ENCODE data around the gene HOXC9. TPM values are rescaled to one million over a fixed set of nuclear protein-coding genes. Genes with fewer than 3 reads are reported as not detected.

HOXC9 gene
- total and polyA plus RNA-seq, 3 experiments from 2014 or later, result not detected

DNA sequence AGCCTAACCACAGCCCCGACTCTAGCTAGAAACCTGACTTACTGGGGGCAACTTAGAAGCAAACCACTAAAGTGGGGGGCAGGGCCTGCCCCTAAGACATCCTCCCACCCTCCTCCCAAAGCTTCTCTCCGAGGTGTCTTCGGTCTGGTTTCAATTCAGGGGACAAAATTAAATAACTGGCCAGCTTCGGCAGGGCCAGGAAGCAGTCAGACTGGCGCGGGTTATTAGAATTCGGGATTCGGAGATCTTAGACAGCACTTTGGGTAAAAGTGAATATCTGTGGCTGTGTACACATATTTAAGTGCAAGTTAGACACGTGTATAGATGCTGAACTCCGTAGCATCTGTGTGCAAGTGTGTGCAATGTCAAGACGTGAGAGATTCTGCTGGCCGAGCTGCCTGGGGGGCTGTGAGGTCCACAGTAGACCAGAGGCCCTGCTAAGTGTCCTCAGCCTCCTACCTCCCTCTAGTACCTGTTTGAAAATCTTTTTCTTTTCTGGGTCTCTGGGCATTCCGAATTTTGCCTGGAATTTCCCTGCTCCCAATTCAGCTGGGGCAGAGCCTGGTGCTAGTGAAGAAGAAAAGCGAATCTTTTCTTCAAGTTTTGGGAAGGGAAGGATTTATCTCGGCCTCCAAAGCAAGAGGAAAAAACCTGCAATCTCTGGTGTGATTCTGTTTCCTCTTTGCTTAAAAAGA lies 19.0 kb upstream of the HOXC9 start:
- no peak overlapping the region for H3K27ac ChIP-seq (ENCODE audit: low read depth, low read length)

DNA sequence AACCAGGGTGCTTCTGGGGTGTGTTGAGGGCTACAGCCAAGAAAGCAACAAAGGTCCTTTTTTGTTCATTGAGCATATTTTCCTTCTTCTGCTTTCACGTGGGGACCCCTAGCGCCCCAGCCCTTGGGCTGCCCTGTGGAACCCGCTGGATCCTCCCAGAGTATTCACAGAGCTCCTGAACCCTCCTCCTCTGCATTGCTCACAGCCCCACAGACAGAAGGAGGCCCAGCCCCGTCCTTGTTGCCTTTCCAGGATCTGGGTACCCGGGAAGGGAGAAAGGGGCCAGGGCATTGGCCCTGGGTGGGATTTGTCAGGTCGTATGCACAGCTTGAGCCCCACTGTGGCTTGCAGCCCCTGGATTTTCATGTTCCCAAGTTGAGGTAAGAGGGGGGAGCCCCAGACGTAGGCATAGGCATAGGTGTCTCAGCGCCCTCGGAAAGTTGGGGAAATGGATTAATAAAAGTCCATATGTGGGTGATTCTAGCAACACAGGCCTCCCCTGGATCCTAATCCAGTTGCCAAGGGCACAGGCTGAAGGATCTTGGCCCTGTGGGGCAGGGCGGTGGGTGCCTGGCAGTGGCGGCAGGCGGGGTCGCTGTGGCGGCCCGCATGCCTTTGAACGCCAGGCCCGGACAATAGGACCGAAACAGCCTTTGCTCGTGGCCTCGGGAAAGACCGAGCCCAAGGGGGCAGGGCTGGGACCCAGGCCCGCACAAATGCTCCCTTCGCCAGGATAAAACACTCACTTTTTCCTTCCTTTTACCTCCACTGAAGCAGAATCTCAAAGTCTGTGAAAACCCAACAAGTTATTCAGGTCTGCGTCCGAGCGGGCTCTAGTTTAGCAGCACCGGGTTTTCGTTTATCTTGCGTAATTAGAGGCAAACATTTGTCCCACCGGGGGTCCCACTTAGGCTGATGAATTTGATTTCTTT lies 18.1 kb upstream of the HOXC9 start:
- DNase-seq, result no peak
- Histone ChIP-seq H3K27ac (ENCODE audit: low read depth, low read length) (no peak overlapping the region), H3K4me1 (ENCODE audit: insufficient read depth, low read length) (peaks cover 16% of the 10 kb centered on the region), H3K36me3 (ENCODE audit: insufficient read depth, low read length) (no peaks in the 10 kb centered on the region), H3K9me3 (ENCODE audit: low read length) (no peaks in the 10 kb centered on the region), H3K27me3 (ENCODE audit: insufficient read depth, low read length, poor library complexity, severe bottlenecking) (peaks cover 87% of the 10 kb centered on the region), H3K4me3 (ENCODE audit: low read length) (no peak overlapping the region)
- Mint-ChIP-seq H3K9me3 (peaks cover 0 to 14% (median 0%) of the 10 kb centered on the region in 5 donors), H3K4me3 (peak overlapping the region in 1 of 7 donors; percentile 54), H3K27me3 (peaks cover 87 to 94% of the 10 kb centered on the region in 2 donors), H3K27ac (peak overlapping the region in 2 of 8 donors; percentile 26 to 77), H3K4me1 (peaks cover 24 to 40% (median 26%) of the 10 kb centered on the region in 3 donors), H3K36me3 (no peaks in the 10 kb centered on the region)
- CTCF ChIA-PET, result interaction anchor here (1.5 kb wide), 1 partner anchor 24 kb away, joined by 3 read pairs; no protein-coding TSS in a partner anchor
- POLR2A ChIA-PET, result no interaction called here

More for the DNA sequence above, 19.0 kb upstream of the HOXC9 start:
- Histone ChIP-seq H3K9me3 (ENCODE audit: low read length) (no peaks in the 10 kb centered on the region), H3K27me3 (ENCODE audit: insufficient read depth, low read length, poor library complexity, severe bottlenecking) (peaks cover 88% of the 10 kb centered on the region), H3K36me3 (ENCODE audit: insufficient read depth, low read length) (no peaks in the 10 kb centered on the region), H3K4me3 (ENCODE audit: low read length) (no peak overlapping the region), H3K4me1 (ENCODE audit: insufficient read depth, low read length) (peaks cover 11% of the 10 kb centered on the region)
- Mint-ChIP-seq H3K36me3 (no peaks in the 10 kb centered on the region), H3K9me3 (peaks cover 0 to 16% (median 0%) of the 10 kb centered on the region in 5 donors), H3K27ac (peak overlapping the region in 1 of 8 donors; percentile 38), H3K4me3 (peak overlapping the region in 1 of 7 donors; percentile 48), H3K27me3 (peaks cover 89 to 94% of the 10 kb centered on the region in 2 donors), H3K4me1 (peaks cover 18 to 31% (median 21%) of the 10 kb centered on the region in 3 donors)
- ChIA-PET CTCF (interaction anchor here (1.5 kb wide), 1 partner anchor 25 kb away, joined by 3 read pairs; no protein-coding TSS in a partner anchor), POLR2A (interaction anchor here (1.2 kb wide), 1 partner anchor 9 kb away, joined by 3 read pairs; no protein-coding TSS in a partner anchor)
- DNase-seq, result no peak

DNA sequence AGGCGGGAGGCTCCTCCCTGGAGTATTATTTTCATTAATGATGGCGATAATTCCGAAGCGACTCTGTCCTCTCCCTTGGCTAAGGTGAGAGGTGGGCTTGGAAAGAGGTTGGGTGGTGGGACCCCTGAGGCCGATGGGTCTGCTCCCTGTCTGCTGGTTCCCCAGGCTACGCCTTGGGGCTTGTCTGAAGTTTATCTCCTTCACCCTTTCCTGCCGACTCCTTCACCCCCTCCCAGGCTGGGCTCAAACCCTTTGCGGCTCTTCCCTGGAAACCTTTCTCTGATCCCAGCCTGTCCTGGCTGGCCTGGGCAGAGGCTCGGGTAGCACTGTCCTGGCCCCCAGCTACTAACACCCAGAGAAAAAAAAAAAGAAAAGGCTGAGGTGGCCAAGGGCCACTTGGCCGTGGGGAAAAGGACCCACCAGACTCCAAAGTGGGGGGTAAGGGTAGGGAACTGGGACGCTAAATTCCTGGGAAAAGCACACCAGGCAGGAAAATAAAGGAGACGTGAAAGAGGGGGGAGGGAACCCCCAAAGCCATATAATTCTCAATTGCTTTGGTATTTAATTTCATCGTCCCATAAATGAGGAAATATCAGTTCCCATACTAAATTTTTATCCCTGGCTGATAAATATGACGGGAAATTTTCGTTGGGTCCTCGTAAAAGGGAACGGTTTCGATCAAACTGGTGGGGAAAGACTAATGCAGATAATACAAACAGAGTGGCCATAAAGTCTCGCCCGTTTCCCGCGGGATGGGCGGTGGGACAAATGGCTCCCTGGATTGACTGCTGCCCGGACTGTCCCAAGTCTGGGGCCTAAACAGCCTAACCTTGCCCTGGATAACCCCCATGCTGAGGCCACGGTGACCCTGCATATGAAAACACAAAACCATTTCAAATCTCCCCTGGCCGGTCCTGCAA lies 17.1 kb upstream of the HOXC9 start:
- H3K4me1 Mint-ChIP-seq, result peaks cover 25 to 37% (median 26%) of the 10 kb centered on the region in 3 donors
- peak overlapping the region in 3 of 8 donors; percentile 54 to 77 (median 62) for H3K27ac Mint-ChIP-seq
- CTCF ChIA-PET, result no interaction called here
- POLR2A ChIA-PET, result no interaction called here
- H3K9me3 Mint-ChIP-seq, result peaks cover 0 to 11% (median 0%) of the 10 kb centered on the region in 5 donors
- H3K4me1 ChIP-seq (ENCODE audit: insufficient read depth, low read length), result peaks cover 16% of the 10 kb centered on the region
- no peak for DNase-seq
- H3K4me3 ChIP-seq (ENCODE audit: low read length), result no peak overlapping the region
- H3K36me3 ChIP-seq (ENCODE audit: insufficient read depth, low read length), result no peaks in the 10 kb centered on the region
- no peaks in the 10 kb centered on the region for H3K9me3 ChIP-seq (ENCODE audit: low read length)
- no peaks in the 10 kb centered on the region for H3K36me3 Mint-ChIP-seq
- H3K27me3 Mint-ChIP-seq, result peaks cover 88 to 94% of the 10 kb centered on the region in 2 donors
- H3K4me3 Mint-ChIP-seq, result peak overlapping the region in 5 of 7 donors; percentile 6 to 72 (median 21)
- no peak overlapping the region for H3K27ac ChIP-seq (ENCODE audit: low read depth, low read length)
- H3K27me3 ChIP-seq (ENCODE audit: insufficient read depth, low read length, poor library complexity, severe bottlenecking), result peaks cover 87% of the 10 kb centered on the region

DNA sequence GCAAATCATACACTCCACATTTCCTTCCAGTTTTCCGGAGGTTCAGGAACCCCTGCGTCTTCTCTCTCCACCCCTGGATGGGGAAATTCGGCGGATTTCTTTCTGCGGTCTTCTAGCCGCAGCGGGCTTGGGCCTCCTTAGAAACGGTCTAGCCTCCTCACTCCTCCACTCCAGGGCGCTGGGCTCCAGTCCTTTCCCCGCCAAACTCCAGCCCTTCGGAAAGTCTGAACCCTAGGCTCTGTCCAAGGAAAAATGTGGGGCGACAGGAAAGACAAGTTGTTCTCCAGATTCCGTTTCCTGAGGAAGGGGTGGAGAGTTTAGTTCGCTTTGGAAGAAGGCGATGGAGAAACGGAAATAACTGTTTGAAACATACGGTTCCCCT lies 16.4 kb upstream of the HOXC9 start:
- peaks cover 16% of the 10 kb centered on the region for H3K4me1 ChIP-seq (ENCODE audit: insufficient read depth, low read length)
- Mint-ChIP-seq H3K27ac (peak overlapping the region in 2 of 8 donors; percentile 62 to 77), H3K9me3 (peaks cover 0 to 11% (median 0%) of the 10 kb centered on the region in 5 donors), H3K4me1 (peaks cover 22 to 35% (median 25%) of the 10 kb centered on the region in 3 donors), H3K36me3 (no peaks in the 10 kb centered on the region), H3K27me3 (peaks cover 93 to 94% of the 10 kb centered on the region in 2 donors), H3K4me3 (peak overlapping the region in 4 of 7 donors; percentile 4 to 72 (median 34))
- no peaks in the 10 kb centered on the region for H3K36me3 ChIP-seq (ENCODE audit: insufficient read depth, low read length)
- H3K27ac ChIP-seq (ENCODE audit: low read depth, low read length), result no peak overlapping the region
- H3K27me3 ChIP-seq (ENCODE audit: insufficient read depth, low read length, poor library complexity, severe bottlenecking), result peaks cover 89% of the 10 kb centered on the region
- H3K9me3 ChIP-seq (ENCODE audit: low read length), result no peaks in the 10 kb centered on the region
- H3K4me3 ChIP-seq (ENCODE audit: low read length), result no peak overlapping the region
- POLR2A ChIA-PET, result no interaction called here
- CTCF ChIA-PET, result no interaction called here
- DNase-seq, result no peak

DNA sequence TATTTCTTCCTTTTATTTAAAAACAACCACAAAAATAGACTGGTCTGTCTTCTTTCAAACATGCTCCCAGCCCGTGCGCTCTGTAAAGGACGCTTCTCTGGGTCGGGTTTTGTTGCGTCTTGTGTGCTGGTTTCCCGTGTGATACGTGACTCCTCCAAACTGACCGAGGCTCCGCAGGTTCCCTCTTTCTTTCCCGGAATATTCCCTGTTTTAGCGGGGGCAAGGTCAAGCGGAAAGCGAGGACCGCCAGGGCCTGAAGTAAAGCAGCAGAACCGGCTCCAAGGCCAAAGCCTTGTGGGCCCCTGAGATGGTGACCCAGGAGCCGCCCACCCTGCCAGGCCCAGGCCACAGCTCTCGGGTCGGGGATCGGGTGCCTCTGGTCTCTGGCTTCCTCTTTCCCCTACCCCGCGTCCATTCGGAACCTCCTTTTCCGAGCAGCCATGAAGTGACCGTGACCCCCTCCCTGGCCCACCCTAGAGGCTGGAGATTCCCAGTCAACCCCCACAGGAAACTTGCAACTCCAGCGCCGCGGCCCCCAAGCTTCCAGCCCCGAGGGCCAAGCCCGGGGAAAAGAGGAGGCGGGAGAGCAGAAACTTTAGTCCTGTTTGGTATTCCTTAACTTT lies 15.9 kb upstream of the HOXC9 start:
- H3K9me3 ChIP-seq (ENCODE audit: low read length), result no peaks in the 10 kb centered on the region
- POLR2A ChIA-PET, result no interaction called here
- Mint-ChIP-seq H3K27me3 (peaks cover 93 to 94% of the 10 kb centered on the region in 2 donors), H3K27ac (peak overlapping the region in 2 of 8 donors; percentile 18 to 77), H3K9me3 (peaks cover 0 to 11% (median 0%) of the 10 kb centered on the region in 5 donors), H3K36me3 (no peaks in the 10 kb centered on the region), H3K4me3 (peak overlapping the region in 3 of 7 donors; percentile 40 to 56 (median 45)), H3K4me1 (peaks cover 26 to 36% (median 29%) of the 10 kb centered on the region in 3 donors)
- H3K4me3 ChIP-seq (ENCODE audit: low read length), result no peak overlapping the region
- peaks cover 20% of the 10 kb centered on the region for H3K4me1 ChIP-seq (ENCODE audit: insufficient read depth, low read length)
- CTCF ChIA-PET, result interaction anchor here (0.6 to 2.8 kb wide), 4 partner anchors 20 to 227 kb away, joined by 3 to 12 read pairs (median 3); no protein-coding TSS in a partner anchor
- DNase-seq, result no peak
- H3K27me3 ChIP-seq (ENCODE audit: insufficient read depth, low read length, poor library complexity, severe bottlenecking), result peaks cover 89% of the 10 kb centered on the region
- H3K27ac ChIP-seq (ENCODE audit: low read depth, low read length), result no peak overlapping the region
- no peaks in the 10 kb centered on the region for H3K36me3 ChIP-seq (ENCODE audit: insufficient read depth, low read length)

DNA sequence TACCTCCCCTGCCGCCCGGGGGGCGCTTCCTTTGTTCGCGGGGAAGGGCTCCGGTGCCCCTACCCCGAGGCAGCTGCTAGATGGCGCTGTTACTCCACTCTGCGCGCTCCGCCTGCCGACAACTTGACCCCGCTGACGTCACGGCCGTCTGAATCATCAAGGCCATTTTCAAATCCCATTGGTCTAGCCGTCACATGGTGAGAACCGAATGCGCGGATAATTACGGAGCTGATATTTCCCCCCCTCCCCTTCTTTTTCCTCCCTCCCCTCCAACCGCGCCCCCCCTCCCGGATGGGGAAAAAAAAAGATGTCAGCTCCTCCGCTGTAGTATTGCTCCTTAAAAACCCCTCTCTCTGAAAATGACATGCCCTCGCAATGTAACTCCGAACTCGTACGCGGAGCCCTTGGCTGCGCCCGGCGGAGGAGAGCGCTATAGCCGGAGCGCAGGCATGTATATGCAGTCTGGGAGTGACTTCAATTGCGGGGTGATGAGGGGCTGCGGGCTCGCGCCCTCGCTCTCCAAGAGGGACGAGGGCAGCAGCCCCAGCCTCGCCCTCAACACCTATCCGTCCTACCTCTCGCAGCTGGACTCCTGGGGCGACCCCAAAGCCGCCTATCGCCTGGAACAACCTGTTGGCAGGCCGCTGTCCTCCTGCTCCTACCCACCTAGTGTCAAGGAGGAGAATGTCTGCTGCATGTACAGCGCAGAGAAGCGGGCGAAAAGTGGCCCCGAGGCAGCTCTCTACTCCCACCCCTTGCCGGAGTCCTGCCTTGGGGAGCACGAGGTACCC lies 14.9 kb upstream of the HOXC9 start, which contains the start of gene HOXC10:
Gene HOXC10 (plus strand): TSS at position 246 of the 791 bp plus-strand sequence. CDS start 114 bp downstream, at position 360.
- Histone ChIP-seq H3K9me3 (ENCODE audit: low read length) (no peaks in the 10 kb centered on the region), H3K4me1 (ENCODE audit: insufficient read depth, low read length) (peaks cover 26% of the 10 kb centered on the region), H3K27me3 (ENCODE audit: insufficient read depth, low read length, poor library complexity, severe bottlenecking) (peaks cover 90% of the 10 kb centered on the region), H3K36me3 (ENCODE audit: insufficient read depth, low read length) (no peaks in the 10 kb centered on the region), H3K4me3 (ENCODE audit: low read length) (no peak within 1 kb of the TSS), H3K27ac (ENCODE audit: low read depth, low read length) (no peak within 1 kb of the TSS)
- peak within 1 kb of the TSS in 3 of 8 donors; percentile 67 to 77 (median 70) for H3K27ac Mint-ChIP-seq
- POLR2A ChIA-PET, result interaction anchor here (0.5 kb wide), 1 partner anchor 31 kb away, joined by 4 read pairs; no protein-coding TSS in a partner anchor
- CTCF ChIA-PET, result interaction anchor here (1.2 to 2.8 kb wide), 6 partner anchors 12 to 228 kb away, joined by 3 to 12 read pairs (median 4); no protein-coding TSS in a partner anchor
- peak within 1 kb of the TSS; percentile 70 to 73 (median 71) for H3K4me3 Mint-ChIP-seq
- peaks cover 0 to 9% (median 0%) of the 10 kb centered on the region in 5 donors for H3K9me3 Mint-ChIP-seq
- DNase-seq, result peak; percentile 49 to 71 (median 65)
- peaks cover 93 to 94% of the 10 kb centered on the region in 2 donors for H3K27me3 Mint-ChIP-seq
- H3K4me1 Mint-ChIP-seq, result peaks cover 36 to 46% (median 38%) of the 10 kb centered on the region in 3 donors
- H3K36me3 Mint-ChIP-seq, result no peaks in the 10 kb centered on the region

Measured in CD8-positive, alpha-beta memory T cell (primary cell).